GM12801 (cell line): Measurements from ENCODE around the gene RUNX1.

Experiments
- TF ChIP-seq, protein P1 (sequence below): IDR thresholded peaks from one replicate; pipeline ENCODE4 v1.5.1; 2011; ENCODE audit warnings: control low read depth; ENCODE audit not compliant: insufficient read length; ENCODE audit errors: extremely low read depth

Gene RUNX1

DNA sequence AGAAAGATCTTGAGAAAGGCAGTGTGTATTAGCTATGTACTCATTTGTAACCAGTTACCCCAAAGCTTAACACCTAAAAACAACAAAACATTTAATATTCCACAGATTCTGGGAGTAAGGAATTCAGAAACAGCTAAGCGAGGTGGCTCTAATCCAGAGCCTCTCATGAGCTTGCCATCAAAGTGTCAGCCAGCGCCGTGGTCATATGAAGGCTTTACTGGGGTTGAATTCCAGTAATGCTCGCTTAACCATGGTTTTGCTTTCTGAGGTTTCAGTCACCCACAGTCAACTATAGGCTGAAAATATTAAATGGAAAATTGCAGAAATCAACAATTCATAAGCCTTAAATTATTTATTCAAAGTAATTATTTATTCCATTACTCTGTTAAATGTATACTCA lies 278.5 kb downstream of the RUNX1 start:
- TF ChIP-seq, protein P1, sequence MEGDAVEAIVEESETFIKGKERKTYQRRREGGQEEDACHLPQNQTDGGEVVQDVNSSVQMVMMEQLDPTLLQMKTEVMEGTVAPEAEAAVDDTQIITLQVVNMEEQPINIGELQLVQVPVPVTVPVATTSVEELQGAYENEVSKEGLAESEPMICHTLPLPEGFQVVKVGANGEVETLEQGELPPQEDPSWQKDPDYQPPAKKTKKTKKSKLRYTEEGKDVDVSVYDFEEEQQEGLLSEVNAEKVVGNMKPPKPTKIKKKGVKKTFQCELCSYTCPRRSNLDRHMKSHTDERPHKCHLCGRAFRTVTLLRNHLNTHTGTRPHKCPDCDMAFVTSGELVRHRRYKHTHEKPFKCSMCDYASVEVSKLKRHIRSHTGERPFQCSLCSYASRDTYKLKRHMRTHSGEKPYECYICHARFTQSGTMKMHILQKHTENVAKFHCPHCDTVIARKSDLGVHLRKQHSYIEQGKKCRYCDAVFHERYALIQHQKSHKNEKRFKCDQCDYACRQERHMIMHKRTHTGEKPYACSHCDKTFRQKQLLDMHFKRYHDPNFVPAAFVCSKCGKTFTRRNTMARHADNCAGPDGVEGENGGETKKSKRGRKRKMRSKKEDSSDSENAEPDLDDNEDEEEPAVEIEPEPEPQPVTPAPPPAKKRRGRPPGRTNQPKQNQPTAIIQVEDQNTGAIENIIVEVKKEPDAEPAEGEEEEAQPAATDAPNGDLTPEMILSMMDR, result no peak

DNA sequence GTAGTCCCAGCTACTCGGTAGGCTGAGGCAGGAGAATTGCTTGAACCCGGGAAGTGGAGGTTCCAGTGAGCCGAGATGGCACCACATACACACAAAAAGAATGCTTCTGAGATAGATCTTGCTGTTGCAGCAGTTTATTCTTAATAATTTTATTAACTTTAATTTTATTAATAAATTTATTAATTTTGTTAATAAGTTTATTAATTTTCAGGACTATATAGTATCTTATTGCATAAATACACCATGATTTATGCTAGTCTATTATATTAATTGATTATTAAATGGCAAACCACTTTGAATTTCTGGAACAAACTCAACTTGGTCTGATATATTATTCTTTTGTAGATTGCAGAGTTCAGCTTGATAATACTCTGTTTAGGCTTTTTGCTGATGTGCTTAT lies 280.8 kb downstream of the RUNX1 start:
- TF ChIP-seq, protein P1, result no peak

DNA sequence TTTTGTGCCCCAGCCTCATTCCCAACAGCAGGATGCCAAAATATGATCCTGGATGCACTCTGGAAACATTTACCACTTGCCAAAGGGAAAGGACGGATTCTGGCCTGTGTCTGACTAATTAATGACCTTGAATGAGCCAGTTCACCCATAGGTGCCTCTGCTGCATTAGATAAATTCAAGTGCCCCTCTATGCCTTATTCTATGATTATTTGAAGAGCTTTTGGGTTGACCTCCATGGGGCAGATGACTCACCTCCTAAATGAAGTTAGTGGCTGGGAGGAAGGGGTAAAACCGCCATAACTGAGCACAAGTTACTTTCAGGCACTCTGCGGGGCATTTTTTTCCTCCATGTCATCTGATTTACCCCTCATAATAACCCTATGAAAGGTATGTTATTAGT lies 282.2 kb downstream of the RUNX1 start:
- TF ChIP-seq, protein P1, result no peak

DNA sequence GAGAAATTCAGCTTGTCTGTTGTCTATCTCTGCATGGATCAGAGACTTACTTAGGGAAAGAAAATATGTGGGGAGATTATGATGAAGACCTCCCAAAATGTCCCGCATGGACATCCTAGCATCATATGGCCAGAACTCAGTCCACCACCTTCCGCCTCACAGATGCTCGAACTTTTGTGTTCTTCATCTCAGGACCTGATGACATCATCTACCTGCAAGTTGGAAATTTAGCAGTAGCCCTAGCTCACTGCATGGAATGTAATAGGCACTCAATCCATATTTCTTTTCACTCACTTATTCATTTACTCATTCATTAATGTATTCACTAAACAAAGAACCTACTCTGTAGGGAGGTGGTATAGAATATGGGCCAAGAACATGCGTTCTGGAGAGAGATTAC lies 283.5 kb downstream of the RUNX1 start:
- TF ChIP-seq, protein P1, result no peak

DNA sequence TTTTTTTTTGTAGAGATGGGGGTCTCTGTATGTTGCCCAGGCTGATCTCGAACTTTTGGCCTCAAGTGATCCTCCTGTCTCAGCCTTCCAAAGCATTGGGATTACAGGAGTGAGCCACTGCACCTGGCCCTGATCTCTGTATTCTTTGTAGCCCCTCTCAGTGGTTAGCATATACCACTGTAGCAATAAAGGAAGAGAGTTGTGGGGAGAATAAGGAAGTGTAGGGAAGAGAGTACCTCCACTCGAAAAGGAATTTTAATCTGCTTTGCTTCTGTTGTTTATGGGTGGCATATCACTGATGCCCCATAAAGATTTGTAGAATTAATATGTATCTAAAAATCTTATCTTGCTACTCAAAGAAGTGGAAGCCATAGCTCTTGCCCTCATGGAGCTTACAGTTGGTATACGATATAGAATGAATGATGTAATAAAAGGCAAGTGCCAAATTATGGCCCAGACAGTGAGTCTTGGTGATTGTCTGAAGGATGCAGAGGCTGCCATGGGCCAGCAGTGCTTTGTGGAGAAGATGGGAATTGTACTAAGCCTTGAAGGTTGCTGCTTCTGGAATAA lies 284.3 kb downstream of the RUNX1 start:
- TF ChIP-seq, protein P1, result no peak

DNA sequence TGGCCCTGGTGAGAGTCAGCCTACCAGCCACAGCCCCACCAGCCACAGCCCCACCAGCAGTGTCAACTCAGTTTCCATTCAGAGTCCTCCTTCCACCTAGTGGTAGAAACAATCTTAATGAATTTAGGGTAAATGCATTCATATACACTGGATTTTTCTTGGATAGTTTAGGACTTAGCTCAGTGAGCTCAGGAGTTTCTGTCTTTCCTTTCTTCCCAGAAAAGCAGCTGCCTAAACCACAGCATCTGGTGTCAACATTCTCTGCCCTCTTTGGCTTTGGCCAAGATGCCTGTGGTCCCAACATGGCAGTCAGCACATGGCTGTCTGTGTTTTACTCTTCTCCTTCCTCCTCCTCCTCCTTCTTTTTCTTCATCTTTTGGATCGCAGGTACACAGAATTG lies 286.3 kb downstream of the RUNX1 start:
- TF ChIP-seq, protein P1, result no peak

DNA sequence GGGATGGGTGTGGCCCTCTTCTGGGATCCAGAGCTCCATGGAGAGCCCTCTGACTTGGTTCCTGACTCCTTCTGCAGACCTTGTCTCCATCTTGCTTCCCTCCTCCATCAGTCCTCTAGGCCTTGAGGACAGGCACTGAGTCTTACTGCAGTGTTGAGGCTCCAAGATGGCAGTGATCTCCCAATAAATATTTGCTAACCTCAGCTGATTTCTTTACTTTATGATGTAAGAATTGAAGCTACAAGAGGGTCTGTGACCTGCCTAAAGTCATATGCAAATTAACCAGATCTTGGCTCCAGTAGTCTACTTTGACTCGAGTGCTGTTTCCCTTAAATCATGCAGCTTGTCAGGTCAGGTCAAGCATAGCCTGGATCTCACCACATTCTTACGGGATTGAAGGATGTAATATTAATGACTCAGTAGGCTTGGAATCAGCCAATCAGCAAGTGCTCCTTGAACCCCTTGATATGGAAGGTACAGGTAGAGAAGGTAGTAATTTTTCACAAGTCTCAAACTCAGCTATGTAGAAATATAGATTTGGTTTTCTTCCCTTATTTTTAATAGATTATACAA lies 287.3 kb downstream of the RUNX1 start:
- TF ChIP-seq, protein P1, result no peak
